Upper lobe of left lung (tissue), 4 donors: ENCODE measurements around the gene TMEM132E.

Source experiments
- CTCF ChIP-seq, 6 experiments: fragments of 450-650 bp in 4 of 6; fragments of 200-600 bp in 2 of 6; sonication (generic) in 2 of 6; IDR thresholded peaks; one replicate each; pipeline ENCODE4 v1.5.1; 2016 to 2019; ENCODE audit warnings: antibody characterized with exemption in 6 of 6
- EP300 ChIP-seq, 4 donors: sonication (generic); formaldehyde crosslinking; IDR thresholded peaks; one replicate each; pipeline ENCODE4 v1.5.1; 2017; ENCODE audit warnings: antibody characterized with exemption in 4 of 4, control low read depth in 2 of 4

GRCh38 chr17:34653511-34653910 lies 74.1 kb downstream of the TMEM132E start:
- TF ChIP-seq CTCF (IDR thresholded peaks at IDR 0.05), result no peak
- TF ChIP-seq EP300 (IDR thresholded peaks at IDR 0.05), result no peak
